Tibial artery (tissue), 4 donors: ENCODE measurements around the gene NFATC4.
A peak's percentile ranks its signal among the peaks of the same experiment; 100 is the strongest.

Source experiments
- DNase-seq, 2 donors: peaks; one replicate each; pipeline ENCODE4 v3.0.0-alpha.2; 2019
- H3K27ac ChIP-seq, 2 donors: fragments of 200-600 bp; sonication (generic) in 1 of 2; 1 replicate in 1 of 2; 2 replicates in 1 of 2; pipeline ENCODE4 v1.5.1; 2018 to 2019; ENCODE audit warnings: mild to moderate bottlenecking in 1 of 2
- H3K27me3 ChIP-seq, 2 donors: fragments of 200-600 bp; sonication (generic) in 1 of 2; one replicate each; pipeline versions ENCODE4 v1.5.1 to v1.6.0; 2016 to 2019
- H3K36me3 ChIP-seq, 3 donors: fragments of 200-600 bp; sonication (generic) in 2 of 3; one replicate each; pipeline ENCODE4 v1.5.1; 2016 to 2019; ENCODE audit warnings: mild to moderate bottlenecking in 2 of 3
- H3K4me1 ChIP-seq, 4 donors: fragments of 200-600 bp; sonication (generic) in 2 of 4; 1 replicate in 3 of 4; 2 replicates in 1 of 4; pipeline ENCODE4 v1.5.1; 2016 to 2019
- H3K4me3 ChIP-seq, 2 donors: fragments of 200-600 bp; sonication (generic) in 1 of 2; 1 replicate in 1 of 2; 2 replicates in 1 of 2; pipeline ENCODE4 v1.5.1; 2018 to 2019; ENCODE audit warnings: mild to moderate bottlenecking in 2 of 2
- H3K9me3 ChIP-seq, 3 donors: fragments of 200-600 bp; sonication (generic) in 1 of 3; one replicate each; pipeline ENCODE4 v1.5.1; 2016 to 2019
- intact Hi-C: fragments of 100-400 bp; cut with DNase I; formaldehyde crosslinking; loops from one replicate; pipeline ENCODE4 v1.15.0; 2023; ENCODE audit warnings: low total_unique reads
- TF ChIP-seq, protein P1 (sequence below), 2 experiments: fragments of 200-600 bp in 1 of 2; fragments of 450-650 bp in 1 of 2; IDR thresholded peaks; one replicate each; pipeline ENCODE4 v1.5.1; 2017 to 2019; ENCODE audit warnings: antibody characterized with exemption in 2 of 2, mild to moderate bottlenecking in 1 of 2, moderate library complexity in 1 of 2

The NFATC4 gene

GRCh38 chr14:24360281-24360680 is 7.7 kb upstream of the NFATC4 start:
- intact Hi-C loops, result no loop called here
- Histone ChIP-seq H3K4me3 (no peak overlapping the region), H3K36me3 (no peaks in the 10 kb centered on the region), H3K4me1 (peaks cover 0 to 5% (median 3%) of the 10 kb centered on the region in 4 donors), H3K27me3 (peaks cover 0 to 3% of the 10 kb centered on the region in 2 donors), H3K9me3 (no peaks in the 10 kb centered on the region), H3K27ac (no peak overlapping the region)
- TF ChIP-seq, protein P1, sequence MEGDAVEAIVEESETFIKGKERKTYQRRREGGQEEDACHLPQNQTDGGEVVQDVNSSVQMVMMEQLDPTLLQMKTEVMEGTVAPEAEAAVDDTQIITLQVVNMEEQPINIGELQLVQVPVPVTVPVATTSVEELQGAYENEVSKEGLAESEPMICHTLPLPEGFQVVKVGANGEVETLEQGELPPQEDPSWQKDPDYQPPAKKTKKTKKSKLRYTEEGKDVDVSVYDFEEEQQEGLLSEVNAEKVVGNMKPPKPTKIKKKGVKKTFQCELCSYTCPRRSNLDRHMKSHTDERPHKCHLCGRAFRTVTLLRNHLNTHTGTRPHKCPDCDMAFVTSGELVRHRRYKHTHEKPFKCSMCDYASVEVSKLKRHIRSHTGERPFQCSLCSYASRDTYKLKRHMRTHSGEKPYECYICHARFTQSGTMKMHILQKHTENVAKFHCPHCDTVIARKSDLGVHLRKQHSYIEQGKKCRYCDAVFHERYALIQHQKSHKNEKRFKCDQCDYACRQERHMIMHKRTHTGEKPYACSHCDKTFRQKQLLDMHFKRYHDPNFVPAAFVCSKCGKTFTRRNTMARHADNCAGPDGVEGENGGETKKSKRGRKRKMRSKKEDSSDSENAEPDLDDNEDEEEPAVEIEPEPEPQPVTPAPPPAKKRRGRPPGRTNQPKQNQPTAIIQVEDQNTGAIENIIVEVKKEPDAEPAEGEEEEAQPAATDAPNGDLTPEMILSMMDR (IDR thresholded peaks at IDR 0.05), result no peak
- no peak for DNase-seq

DNA sequence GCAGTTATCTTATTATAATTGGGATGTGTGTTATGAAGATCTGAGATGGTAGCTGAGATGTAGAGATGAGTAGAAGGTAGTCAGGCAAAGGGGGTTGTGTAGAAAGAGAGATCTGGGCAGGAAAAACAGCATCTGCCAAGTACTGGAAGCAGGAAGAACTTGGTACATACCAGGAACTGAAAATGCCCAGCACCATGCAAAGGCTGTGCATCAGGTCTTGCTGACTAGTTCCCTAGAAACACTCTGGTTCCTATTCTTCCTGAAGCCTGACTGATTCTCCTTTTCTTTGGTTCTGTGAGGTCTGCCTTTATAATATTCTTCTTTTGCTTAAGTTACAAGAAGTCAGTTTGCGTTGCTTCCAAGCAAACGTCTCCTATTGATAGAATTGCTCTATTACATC is 6.7 kb upstream of the NFATC4 start:
- DNase-seq, result no peak
- H3K27me3 ChIP-seq, result no peaks in the 10 kb centered on the region
- H3K4me1 ChIP-seq, result peaks cover 0 to 15% (median 10%) of the 10 kb centered on the region in 4 donors
- no peak overlapping the region for H3K27ac ChIP-seq
- H3K36me3 ChIP-seq, result no peaks in the 10 kb centered on the region
- TF ChIP-seq, protein P1 (IDR thresholded peaks at IDR 0.05), result no peak
- intact Hi-C loops, result no loop called here
- no peaks in the 10 kb centered on the region for H3K9me3 ChIP-seq
- H3K4me3 ChIP-seq, result no peak overlapping the region

- Histone ChIP-seq H3K4me3 (no peak overlapping the region), H3K27ac (no peak overlapping the region), H3K4me1 (peaks cover 0 to 15% (median 10%) of the 10 kb centered on the region in 4 donors), H3K9me3 (no peaks in the 10 kb centered on the region), H3K36me3 (no peaks in the 10 kb centered on the region), H3K27me3 (no peaks in the 10 kb centered on the region)
- TF ChIP-seq, protein P1 (IDR thresholded peaks at IDR 0.05), result no peak
- no peak for DNase-seq
- intact Hi-C loops, result no loop called here
Observed at GRCh38 chr14:24362241-24362960, 5.6 kb upstream of the NFATC4 start.

DNA sequence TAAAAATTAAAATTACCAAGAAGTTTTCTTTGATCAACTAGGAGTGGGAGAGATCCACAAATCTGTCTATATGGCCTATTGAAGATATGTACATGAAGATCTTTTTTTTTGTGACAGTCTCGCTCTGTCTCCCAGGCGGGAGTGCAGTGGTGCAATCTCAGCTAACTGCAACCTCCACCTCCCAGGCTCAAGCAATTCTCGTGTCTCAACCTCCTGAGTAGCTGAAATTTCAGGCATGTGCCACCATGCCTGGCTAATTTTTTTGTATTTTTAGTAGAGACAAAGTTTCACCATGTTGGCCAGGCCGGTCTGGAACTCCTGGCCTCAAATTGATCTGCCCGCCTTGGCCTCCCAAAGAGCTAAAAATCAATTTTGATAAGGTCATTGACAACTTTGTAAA is 4.6 kb upstream of the NFATC4 start:
- Histone ChIP-seq H3K27ac (no peak overlapping the region), H3K27me3 (no peaks in the 10 kb centered on the region), H3K4me1 (peaks cover 0 to 15% (median 10%) of the 10 kb centered on the region in 4 donors), H3K4me3 (no peak overlapping the region), H3K36me3 (no peaks in the 10 kb centered on the region), H3K9me3 (no peaks in the 10 kb centered on the region)
- intact Hi-C loops, result no loop called here
- TF ChIP-seq, protein P1 (IDR thresholded peaks at IDR 0.05), result no peak
- no peak for DNase-seq

DNA sequence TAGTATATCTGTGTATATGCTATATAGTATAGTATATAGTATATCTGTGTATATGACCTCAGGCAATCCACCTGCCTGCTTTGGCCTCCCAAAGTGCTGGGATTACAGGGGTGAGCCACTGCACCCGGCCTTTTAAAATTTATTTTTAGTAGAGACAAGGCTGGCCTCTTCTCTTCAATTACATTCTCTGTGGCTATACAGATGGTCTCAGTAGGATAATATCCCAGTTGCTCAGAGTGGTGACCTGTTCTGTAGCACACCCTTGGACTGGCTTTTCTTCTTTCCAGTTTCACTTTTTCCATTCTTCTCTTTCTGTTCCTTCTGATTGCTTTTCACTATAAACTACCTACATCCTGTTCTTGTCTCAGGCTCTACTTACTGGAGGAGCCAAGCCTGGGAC is 3.1 kb upstream of the NFATC4 start:
- H3K4me1 ChIP-seq, result peaks cover 0 to 26% (median 16%) of the 10 kb centered on the region in 4 donors
- peak overlapping the region; percentile 97 to 98 for H3K27ac ChIP-seq
- TF ChIP-seq, protein P1 (IDR thresholded peaks at IDR 0.05), result no peak
- no peak overlapping the region for H3K4me3 ChIP-seq
- H3K9me3 ChIP-seq, result no peaks in the 10 kb centered on the region
- no peaks in the 10 kb centered on the region for H3K27me3 ChIP-seq
- no peaks in the 10 kb centered on the region for H3K36me3 ChIP-seq
- intact Hi-C loops, result no loop called here
- no peak for DNase-seq
